Chondrocyte (in vitro differentiated cells): ENCODE data around the gene C6orf52. TPM values are rescaled to one million over a fixed set of nuclear protein-coding genes. Genes with fewer than 3 reads are reported as not detected.
A peak's percentile ranks its signal among the peaks of the same experiment; 100 is the strongest.
"Not testable (repeated sequence)": the region's sequence is repeated elsewhere in the genome, so short reads cannot be mapped to it uniquely, and the experiment has no call there.

Source experiments
- DNase-seq: peaks from one replicate; pipeline ENCODE4 v3.0.0; 2021; ENCODE audit warnings: mixed read lengths, low spot score
- H3K27ac Mint-ChIP-seq: one replicate; pipeline ENCODE4 v1.8.0; 2021; ENCODE audit warnings: mild to moderate bottlenecking, moderate library complexity, mixed read lengths; ENCODE audit not compliant: unreplicated experiment
- H3K27me3 Mint-ChIP-seq: 2 replicates; pipeline ENCODE4 v1.8.0; 2021; ENCODE audit warnings: low read depth, mixed read lengths
- H3K36me3 Mint-ChIP-seq: 2 replicates; pipeline ENCODE4 v1.8.0; 2021; ENCODE audit warnings: low read depth, mixed read lengths
- H3K4me1 Mint-ChIP-seq: 2 replicates; pipeline ENCODE4 v1.8.0; 2021; ENCODE audit warnings: low read depth, mild to moderate bottlenecking, mixed read lengths
- H3K4me3 Mint-ChIP-seq: one replicate; pipeline ENCODE4 v1.8.0; 2021; ENCODE audit warnings: mild to moderate bottlenecking, moderate library complexity, mixed read lengths; ENCODE audit not compliant: unreplicated experiment
- H3K9me3 Mint-ChIP-seq: 2 replicates; pipeline ENCODE4 v1.8.0; 2021; ENCODE audit warnings: low read depth, mixed read lengths
- CTCF ChIP-seq: fragments of 200-600 bp; sonication (generic); IDR thresholded peaks from 2 replicates; pipeline ENCODE4 v1.5.0; 2021; ENCODE audit warnings: antibody characterized with exemption, mild to moderate bottlenecking, moderate library complexity
- total RNA-seq: library from RNA; stranded (reverse); gene quantifications from 3 replicates; pipeline ENCODE4 v1.2.1, GENCODE V29; 2021

The C6orf52 gene
- total RNA-seq, 1 donor from 2014 or later, result 0.97 TPM

- DNase-seq, result no peak
- Mint-ChIP-seq H3K27ac (no peak overlapping the region), H3K27me3 (no peaks in the 10 kb centered on the region), H3K36me3 (no peaks in the 10 kb centered on the region), H3K9me3 (no peaks in the 10 kb centered on the region), H3K4me1 (no peaks in the 10 kb centered on the region), H3K4me3 (no peak overlapping the region)
- TF ChIP-seq CTCF, result no peak
Measured at GRCh38 chr6:10676403-10676802, 18.0 kb downstream of the C6orf52 start.

DNA sequence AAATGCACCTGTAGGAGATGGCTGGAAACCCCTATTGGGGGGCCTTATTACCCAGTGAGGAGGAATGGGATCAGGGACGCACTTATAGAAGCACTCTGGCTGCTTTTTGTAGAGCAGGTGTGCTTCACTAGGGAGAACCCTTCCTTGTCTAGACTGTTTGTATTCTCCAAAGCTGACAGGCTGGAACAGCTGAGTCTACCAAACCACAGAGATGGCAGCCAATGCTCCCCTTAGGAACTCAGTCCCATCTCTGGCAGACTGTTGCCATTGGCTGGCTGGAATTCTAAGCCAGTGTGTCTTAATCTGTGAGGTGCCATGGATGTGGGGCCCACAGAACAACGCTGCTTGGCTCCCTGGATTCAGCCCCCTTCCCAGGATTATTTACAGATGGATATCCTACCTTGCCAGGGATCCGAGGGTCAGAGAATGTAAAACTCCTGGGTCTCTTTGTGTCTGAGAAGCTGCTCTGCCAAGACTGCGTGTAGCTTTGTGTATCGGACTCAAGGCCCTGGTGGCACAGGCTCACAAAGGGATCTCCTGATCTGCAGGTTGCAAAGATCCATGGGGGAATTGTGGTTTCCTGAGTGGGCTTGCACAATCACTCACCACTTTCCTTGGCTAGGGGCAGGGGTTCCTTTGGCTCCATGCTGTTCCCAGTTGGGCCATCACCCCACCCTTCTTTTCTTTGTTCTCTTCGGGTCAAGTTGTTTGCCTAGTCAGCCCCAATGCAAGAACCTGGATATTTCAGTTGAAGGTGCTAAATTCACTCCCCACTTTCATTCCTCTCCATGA, 26.1 kb downstream of the C6orf52 start:
- peaks cover 6% of the 10 kb centered on the region for H3K36me3 Mint-ChIP-seq
- peaks cover 14% of the 10 kb centered on the region for H3K27me3 Mint-ChIP-seq
- H3K4me1 Mint-ChIP-seq, result no peaks in the 10 kb centered on the region
- no peak overlapping the region for H3K4me3 Mint-ChIP-seq
- no peak for TF ChIP-seq CTCF
- no peak overlapping the region for H3K27ac Mint-ChIP-seq
- peaks cover 14% of the 10 kb centered on the region for H3K9me3 Mint-ChIP-seq
- DNase-seq, result no peak

DNA sequence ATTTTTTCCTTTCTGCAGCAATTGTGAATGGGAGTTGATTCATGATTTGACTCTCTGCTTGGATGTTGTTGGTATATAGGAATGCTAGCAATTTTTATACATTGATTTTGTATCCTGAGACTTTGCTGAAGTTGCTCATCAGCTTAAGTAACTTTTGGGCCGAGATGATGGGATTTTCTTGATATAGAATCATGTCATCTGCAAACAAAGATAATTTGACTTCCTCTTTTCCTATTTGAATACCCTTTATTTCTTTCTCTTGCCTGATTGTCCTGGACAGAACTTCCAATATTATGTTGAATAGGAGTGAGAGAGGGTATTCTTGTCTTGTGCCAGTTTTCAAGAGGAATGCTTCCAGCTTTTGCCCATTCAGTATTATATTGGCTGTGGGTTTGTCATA, 28.8 kb downstream of the C6orf52 start:
- not testable (repeated sequence) for H3K4me3 Mint-ChIP-seq, DNase-seq

GRCh38 chr6:10662742-10663141, 31.7 kb downstream of the C6orf52 start:
- no peak for DNase-seq
- no peak for TF ChIP-seq CTCF
- no peaks in the 10 kb centered on the region for H3K4me1 Mint-ChIP-seq
- peaks cover 6% of the 10 kb centered on the region for H3K36me3 Mint-ChIP-seq
- no peak overlapping the region for H3K27ac Mint-ChIP-seq
- peaks cover 14% of the 10 kb centered on the region for H3K9me3 Mint-ChIP-seq
- no peak overlapping the region for H3K4me3 Mint-ChIP-seq
- H3K27me3 Mint-ChIP-seq, result peaks cover 13% of the 10 kb centered on the region

More for the DNA sequence above, 28.8 kb downstream of the C6orf52 start:
- not testable (repeated sequence) for H3K36me3 Mint-ChIP-seq, H3K4me1 Mint-ChIP-seq, H3K27ac Mint-ChIP-seq
- Mint-ChIP-seq H3K9me3 (peaks cover 14% of the 10 kb centered on the region), H3K27me3 (peaks cover 14% of the 10 kb centered on the region)

DNA sequence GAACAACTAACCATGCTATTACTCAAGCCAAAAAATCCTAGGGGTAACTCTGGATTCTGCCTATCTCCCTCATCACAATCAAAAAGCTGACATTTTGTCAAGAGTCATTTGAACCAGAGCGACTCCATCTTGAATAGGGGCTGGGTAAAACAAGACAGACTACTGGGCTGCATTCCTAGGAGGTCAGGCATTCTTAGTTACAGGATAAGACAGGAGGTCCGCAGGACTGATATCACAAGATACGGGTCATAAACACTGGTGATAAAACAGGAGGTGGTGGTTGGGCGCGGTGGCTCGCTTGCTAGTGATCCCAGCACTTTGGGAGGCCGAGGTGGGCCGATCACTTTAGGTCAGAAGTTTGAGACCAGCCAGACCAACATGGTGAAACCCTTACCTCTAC, 32.2 kb downstream of the C6orf52 start:
- Mint-ChIP-seq H3K27me3 (peaks cover 12% of the 10 kb centered on the region), H3K4me3 (no peak overlapping the region), H3K9me3 (peaks cover 14% of the 10 kb centered on the region), H3K27ac (no peak overlapping the region), H3K36me3 (peaks cover 6% of the 10 kb centered on the region), H3K4me1 (no peaks in the 10 kb centered on the region)
- DNase-seq, result no peak
- no peak for TF ChIP-seq CTCF

DNA sequence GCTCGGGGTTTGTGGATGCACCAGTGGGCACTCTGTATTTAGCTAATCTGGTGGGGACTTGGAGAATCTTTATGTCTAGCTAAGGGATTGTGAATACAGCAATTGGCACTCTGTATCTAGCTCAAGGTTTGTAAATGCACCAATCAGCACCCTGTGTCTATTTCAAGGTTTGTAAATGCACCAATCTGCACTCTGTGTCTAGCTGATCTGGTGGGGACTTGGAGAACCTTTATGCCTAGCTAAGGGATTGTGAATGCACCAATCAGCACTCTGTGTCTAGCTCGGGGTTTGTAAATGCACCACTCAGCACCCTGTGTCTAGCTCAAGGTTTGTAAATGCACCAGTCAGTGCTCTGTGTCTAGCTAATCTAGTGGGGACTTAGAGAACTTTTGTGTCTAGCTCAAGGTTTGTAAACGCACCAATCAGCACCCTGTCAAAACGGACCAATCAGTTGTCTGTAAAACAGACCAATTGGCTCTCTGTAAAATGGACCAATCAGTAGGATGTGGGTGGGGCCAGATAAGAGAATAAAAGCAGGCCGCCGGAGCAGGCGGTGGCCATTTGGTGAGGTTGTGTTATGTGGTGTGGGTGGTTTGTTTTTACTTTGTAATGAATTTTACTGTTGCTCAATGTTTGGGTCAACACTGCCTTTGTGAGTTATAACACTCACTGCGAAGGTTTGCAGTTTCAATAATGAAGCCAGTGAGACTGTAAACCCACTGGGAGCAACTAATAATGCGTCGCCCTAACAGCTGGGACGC, 33.8 kb downstream of the C6orf52 start:
- not testable (repeated sequence) for H3K36me3 Mint-ChIP-seq, DNase-seq, H3K27me3 Mint-ChIP-seq, H3K9me3 Mint-ChIP-seq, H3K4me1 Mint-ChIP-seq, H3K27ac Mint-ChIP-seq
- H3K4me3 Mint-ChIP-seq, result peak overlapping the region; percentile 71
